K562 (cell line): ENCODE measurements around the gene LIX1L. TPM values are rescaled to one million over a fixed set of nuclear protein-coding genes. Genes with fewer than 3 reads are reported as not detected.
A peak's percentile ranks its signal among the peaks of the same experiment; 100 is the strongest.

Experiments
- ARID2 ChIP-seq: fragments of 450-650 bp; IDR thresholded peaks from 2 replicates; pipeline ENCODE4 v1.6.1; 2017; ENCODE audit warnings: antibody characterized with exemption, mild to moderate bottlenecking
- ATF7 ChIP-seq: fragments of 450-650 bp; IDR thresholded peaks from 2 replicates; pipeline ENCODE4 v1.7.1; 2014; ENCODE audit warnings: mild to moderate bottlenecking, moderate library complexity
- BRD4 ChIP-seq: fragments of 200-600 bp; sonication (generic); IDR thresholded peaks from 2 replicates; pipeline ENCODE4 v1.6.1; 2017; ENCODE audit warnings: inconsistent platforms
- CBFA2T3 ChIP-seq: fragments of 450-650 bp; IDR thresholded peaks from 2 replicates; pipeline ENCODE4 v1.6.1; 2017
- CREM ChIP-seq: IDR thresholded peaks from 2 replicates; pipeline ENCODE4 v1.6.1; 2014; ENCODE audit warnings: antibody characterized with exemption, low read depth
- ERF ChIP-seq: fragments of 450-650 bp; formaldehyde crosslinking; IDR thresholded peaks from 2 replicates; pipeline ENCODE4 v1.4.0; 2020; ENCODE audit warnings: mild to moderate bottlenecking, mixed read lengths
- EWSR1 ChIP-seq: fragments of 450-650 bp; IDR thresholded peaks from 2 replicates; pipeline ENCODE4 v1.6.1; 2018; ENCODE audit warnings: borderline replicate concordance, mild to moderate bottlenecking, low read depth, moderate library complexity; ENCODE audit not compliant: partially characterized antibody
- EZH2 ChIP-seq: IDR thresholded peaks from 2 replicates; pipeline ENCODE4 v1.6.1; 2012; ENCODE audit warnings: low read depth, mild to moderate bottlenecking, inconsistent platforms, low read length, borderline replicate concordance
- HDAC1 ChIP-seq, 2 experiments: fragments of 450-650 bp; IDR thresholded peaks; 2 replicates each; pipeline ENCODE4 v1.6.1; 2016 to 2017; ENCODE audit warnings: inconsistent platforms in 1 of 2, mild to moderate bottlenecking in 1 of 2, moderate library complexity in 1 of 2
- HLTF ChIP-seq: fragments of 450-650 bp; IDR thresholded peaks from 2 replicates; pipeline ENCODE4 v1.6.1; 2016
- JUNB ChIP-seq: fragments of 450-650 bp; formaldehyde crosslinking; conservative IDR thresholded peaks from 2 replicates; pipeline ENCODE4 v1.4.0; 2020; ENCODE audit warnings: mild to moderate bottlenecking
- MBD2 ChIP-seq: sonication (generic); IDR thresholded peaks from 2 replicates; pipeline ENCODE4 v1.6.1; 2016; ENCODE audit warnings: low read depth, borderline replicate concordance
- MCM2 ChIP-seq: fragments of 450-650 bp; IDR thresholded peaks from 2 replicates; pipeline ENCODE4 v1.6.1; 2017; ENCODE audit warnings: low read depth, mild to moderate bottlenecking
- MCM3 ChIP-seq: fragments of 450-650 bp; IDR thresholded peaks from 2 replicates; pipeline ENCODE4 v1.6.1; 2016
- MCM7 ChIP-seq, 2 experiments: fragments of 450-650 bp; IDR thresholded peaks; 2 replicates each; pipeline ENCODE4 v1.6.1; 2016 to 2018
- NFIX ChIP-seq: fragments of 250-450 bp; sonication (Bioruptor Pico); IDR thresholded peaks from 2 replicates; pipeline ENCODE4 v1.4.0; 2020; ENCODE audit warnings: low read depth, mild to moderate bottlenecking, moderate library complexity
- NR2C1 ChIP-seq, 2 experiments: fragments of 450-650 bp; IDR thresholded peaks; 2 replicates each; pipeline ENCODE4 v1.6.1; 2017; ENCODE audit warnings: mild to moderate bottlenecking in 2 of 2, antibody characterized with exemption in 1 of 2, inconsistent platforms in 1 of 2, missing compliant biosample characterization in 1 of 2, missing genetic modification characterization in 1 of 2
- POLR2AphosphoS2 ChIP-seq: IDR thresholded peaks from 2 replicates; pipeline ENCODE4 v1.6.1; 2012; ENCODE audit warnings: low read length, improper control_type of control experiment
- RBM34 ChIP-seq: fragments of 200-400 bp; formaldehyde crosslinking; IDR thresholded peaks from 2 replicates; pipeline ENCODE4 v1.6.1; 2018; ENCODE audit warnings: low read length, borderline replicate concordance; ENCODE audit not compliant: insufficient read depth
- RFX7 ChIP-seq: fragments of 250-450 bp; sonication (Bioruptor Pico); IDR thresholded peaks from 2 replicates; pipeline ENCODE4 v1.5.1; 2021; ENCODE audit warnings: mild to moderate bottlenecking
- RNF219 ChIP-seq: fragments of 250-450 bp; sonication (Bioruptor Pico); IDR thresholded peaks from 2 replicates; pipeline ENCODE4 v1.5.0; 2022; ENCODE audit warnings: mild to moderate bottlenecking
- SMAD3 ChIP-seq: fragments of 450-650 bp; formaldehyde crosslinking; conservative IDR thresholded peaks from 2 replicates; pipeline ENCODE4 v1.4.0; 2020; ENCODE audit warnings: mild to moderate bottlenecking
- SPI1 ChIP-seq: IDR thresholded peaks from 2 replicates; pipeline ENCODE4 v1.6.1; 2011; ENCODE audit warnings: low read depth, low read length, control low read depth, borderline replicate concordance
- STAT5B ChIP-seq: fragments of 250-450 bp; sonication (Bioruptor Pico); IDR thresholded peaks from 2 replicates; pipeline ENCODE4 v1.8.0; 2021; ENCODE audit warnings: mild to moderate bottlenecking, inconsistent platforms
- ZFP1 ChIP-seq: fragments of 450-650 bp; formaldehyde crosslinking; IDR thresholded peaks from 2 replicates; pipeline ENCODE4 v1.4.0; 2020; ENCODE audit warnings: mild to moderate bottlenecking, mixed read lengths
- ZNF408 ChIP-seq: fragments of 250-450 bp; sonication (Bioruptor Pico); IDR thresholded peaks from 2 replicates; pipeline ENCODE4 v1.4.0; 2020; ENCODE audit warnings: low read depth, mild to moderate bottlenecking, moderate library complexity
- ZSCAN29 ChIP-seq: fragments of 450-650 bp; IDR thresholded peaks from 2 replicates; pipeline ENCODE4 v1.6.1; 2017
- polyA plus RNA-seq, 8 experiments: library from polyadenylated mRNA; depleted of rRNA in 4 of 8; stranded (reverse) in 5 of 8; unstranded in 3 of 8; fragments of >200 nt; fragmentation: Nextera tagmentation in 2 of 8; fragmentation: Illumina TruSeq in 1 of 8; extraction: Ambion mirVana in 2 of 8; extraction: Trizol in 1 of 8; gene quantifications; 2 replicates each; pipeline versions ENCODE4 v1.2.1 to v1.2.3, GENCODE V29; 2011 to 2014; ENCODE audit warnings: inconsistent platforms in 1 of 8, missing spikeins in 1 of 8
- total RNA-seq, 7 experiments: library from RNA; depleted of rRNA in 6 of 7; stranded (reverse); fragments of >200 nt in 6 of 7; fragmentation: Illumina TruSeq in 2 of 7; extraction: Trizol in 2 of 7; gene quantifications; 2 replicates each; pipeline versions ENCODE4 v1.2.1 to v1.2.3, GENCODE V29; 2011 to 2021; ENCODE audit warnings: low replicate concordance in 1 of 7
- TF ChIP-seq, protein P1 (sequence below): sonication (generic); formaldehyde crosslinking; IDR thresholded peaks from 2 replicates; pipeline ENCODE4 v1.8.0; 2023; ENCODE audit warnings: mild to moderate bottlenecking, missing genetic modification reagents
- TF ChIP-seq, protein P2 (sequence below): fragments of 450-650 bp; formaldehyde crosslinking; IDR thresholded peaks from 2 replicates; pipeline ENCODE4 v1.4.0; 2022; ENCODE audit warnings: mild to moderate bottlenecking, moderate library complexity

The LIX1L gene
- total and polyA plus RNA-seq, 9 of the 15 experiments (the other 6 are each of a cell fraction or from before 2014, with no cell fraction given) = 4.6 to 26.5 (median 12.5) TPM

DNA sequence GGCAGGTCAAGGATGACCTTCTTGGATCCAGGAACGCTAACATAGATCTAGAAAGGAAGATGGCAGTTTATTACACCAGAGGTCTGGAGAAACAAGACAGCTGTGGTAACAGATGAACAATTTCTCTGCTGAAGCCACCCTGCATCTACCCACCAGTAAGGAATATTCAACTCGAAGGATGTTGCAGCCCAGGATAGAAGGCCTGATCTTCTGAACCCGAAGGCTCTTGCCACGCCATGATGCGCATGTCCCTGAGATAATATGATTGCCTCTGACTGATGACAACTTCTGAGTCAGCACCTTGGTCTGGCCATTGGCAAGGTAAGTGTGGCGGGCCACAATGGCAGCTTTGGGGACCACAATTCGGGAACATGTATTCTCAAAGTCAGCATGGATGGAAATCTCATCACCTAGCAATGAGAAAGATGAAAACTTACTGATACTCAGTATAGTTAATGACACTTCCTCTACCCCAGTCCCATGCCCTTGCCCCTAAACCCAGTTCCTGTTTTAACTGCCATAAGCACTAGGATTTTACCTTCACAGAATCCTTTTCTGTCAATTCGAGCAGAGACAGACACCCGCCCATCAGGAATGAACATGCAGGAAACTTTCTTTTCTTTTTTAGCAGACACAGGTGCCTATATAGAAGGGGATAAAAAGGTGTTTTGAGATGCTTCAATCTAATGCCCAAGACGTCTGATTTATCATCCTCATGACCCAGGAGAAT lies 36.7 kb upstream of the LIX1L start (continued):
- TF ChIP-seq ATF7 = peak; percentile 23; the same call in 1 of the 2 replicates
- no peak for TF ChIP-seq JUNB (CRISPR knock-in tag)
- no peak for TF ChIP-seq MCM7 (IDR thresholded peaks at IDR 0.05)
- TF ChIP-seq CREM = no peak
- TF ChIP-seq BRD4 = no peak
- no peak for TF ChIP-seq ZNF408 (CRISPR knock-in tag)
- no peak for TF ChIP-seq EZH2
- peak in 1 of 2 experiments; percentile 64; a peak in 2 of 4 replicates for TF ChIP-seq HDAC1 (IDR thresholded peaks at IDR 0.05)
- TF ChIP-seq MCM3 = no peak
- TF ChIP-seq ERF (CRISPR knock-in tag) = peak; percentile 89
- no peak for TF ChIP-seq MCM2
- no peak for TF ChIP-seq EWSR1
- TF ChIP-seq ZFP1 (CRISPR knock-in tag) = no peak
- peak; percentile 73; the same call in 1 of the 2 replicates for TF ChIP-seq SPI1
- TF ChIP-seq, protein P1, sequence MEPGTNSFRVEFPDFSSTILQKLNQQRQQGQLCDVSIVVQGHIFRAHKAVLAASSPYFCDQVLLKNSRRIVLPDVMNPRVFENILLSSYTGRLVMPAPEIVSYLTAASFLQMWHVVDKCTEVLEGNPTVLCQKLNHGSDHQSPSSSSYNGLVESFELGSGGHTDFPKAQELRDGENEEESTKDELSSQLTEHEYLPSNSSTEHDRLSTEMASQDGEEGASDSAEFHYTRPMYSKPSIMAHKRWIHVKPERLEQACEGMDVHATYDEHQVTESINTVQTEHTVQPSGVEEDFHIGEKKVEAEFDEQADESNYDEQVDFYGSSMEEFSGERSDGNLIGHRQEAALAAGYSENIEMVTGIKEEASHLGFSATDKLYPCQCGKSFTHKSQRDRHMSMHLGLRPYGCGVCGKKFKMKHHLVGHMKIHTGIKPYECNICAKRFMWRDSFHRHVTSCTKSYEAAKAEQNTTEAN (CRISPR knock-in tag) = no peak
- TF ChIP-seq RBM34 = no peak
- TF ChIP-seq NFIX (CRISPR knock-in tag) = no peak
- no peak for TF ChIP-seq STAT5B (CRISPR knock-in tag)
- TF ChIP-seq POLR2AphosphoS2 = peak; percentile 62
- TF ChIP-seq SMAD3 (CRISPR knock-in tag) = no peak
- 0 out of 2 replicates have a peak, but pooled peaks have one; percentile 48 for TF ChIP-seq RFX7 (CRISPR knock-in tag)
- TF ChIP-seq CBFA2T3 = no peak
- TF ChIP-seq HLTF = no peak
- TF ChIP-seq, protein P2, sequence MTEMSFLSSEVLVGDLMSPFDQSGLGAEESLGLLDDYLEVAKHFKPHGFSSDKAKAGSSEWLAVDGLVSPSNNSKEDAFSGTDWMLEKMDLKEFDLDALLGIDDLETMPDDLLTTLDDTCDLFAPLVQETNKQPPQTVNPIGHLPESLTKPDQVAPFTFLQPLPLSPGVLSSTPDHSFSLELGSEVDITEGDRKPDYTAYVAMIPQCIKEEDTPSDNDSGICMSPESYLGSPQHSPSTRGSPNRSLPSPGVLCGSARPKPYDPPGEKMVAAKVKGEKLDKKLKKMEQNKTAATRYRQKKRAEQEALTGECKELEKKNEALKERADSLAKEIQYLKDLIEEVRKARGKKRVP (CRISPR knock-in tag) = 0 out of 2 replicates have a peak, but pooled peaks have one; percentile 39
- no peak for TF ChIP-seq ZSCAN29
- no peak for TF ChIP-seq RNF219 (CRISPR knock-in tag)
- TF ChIP-seq ARID2 = 0 out of 2 replicates have a peak, but pooled peaks have one; percentile 27
- no peak for TF ChIP-seq NR2C1 (IDR thresholded peaks at IDR 0.05)
- TF ChIP-seq NR2C1 (tag; IDR thresholded peaks at IDR 0.05) = no peak
- TF ChIP-seq MBD2 = no peak
